Amniotic epithelial cell (primary cell): ENCODE measurements around the gene TTC28.
A peak's percentile ranks its signal among the peaks of the same experiment; 100 is the strongest.
"Not testable (repeated sequence)": the region's sequence is repeated elsewhere in the genome, so short reads cannot be mapped to it uniquely, and the experiment has no call there.

Experiments
- DNase-seq: peaks from one replicate; pipeline ENCODE4 v3.0.0-alpha.2; 2010; ENCODE audit warnings: low read depth

Gene TTC28

GRCh38 chr22:28183078-28183860 lies 496.4 kb downstream of the TTC28 start:
- no peak for DNase-seq

- DNase-seq, result peak; percentile 43
Observed at GRCh38 chr22:28180804-28181731, 498.6 kb downstream of the TTC28 start.

- DNase-seq, result no peak
Observed at GRCh38 chr22:28179392-28179791, 500.2 kb downstream of the TTC28 start.

GRCh38 chr22:28175730-28176492 lies 503.7 kb downstream of the TTC28 start:
- DNase-seq, result peak; percentile 31

GRCh38 chr22:28174509-28174908 lies 505.1 kb downstream of the TTC28 start:
- no peak for DNase-seq

- DNase-seq, result peak; percentile 37
Observed at GRCh38 chr22:28172892-28173670, 506.6 kb downstream of the TTC28 start.

GRCh38 chr22:28171712-28172111 lies 507.9 kb downstream of the TTC28 start:
- no peak for DNase-seq

- DNase-seq, result peak; percentile 12
Observed at GRCh38 chr22:28171115-28171514, 508.5 kb downstream of the TTC28 start.

- not testable (repeated sequence) for DNase-seq
Observed at GRCh38 chr22:28169314-28169713, 510.3 kb downstream of the TTC28 start.

GRCh38 chr22:28155808-28156207 lies 523.8 kb downstream of the TTC28 start:
- DNase-seq, result peak; percentile 98

- peak; percentile 66 for DNase-seq
Observed at GRCh38 chr22:28154861-28155260, 524.8 kb downstream of the TTC28 start.

- no peak for DNase-seq
Observed at GRCh38 chr22:28151151-28151816, 528.4 kb downstream of the TTC28 start.

- DNase-seq, result peak; percentile 74
Observed at GRCh38 chr22:28148816-28149465, 530.7 kb downstream of the TTC28 start.

- DNase-seq, result no peak
Observed at GRCh38 chr22:28147401-28147800, 532.2 kb downstream of the TTC28 start.

- peak; percentile 59 for DNase-seq
Observed at GRCh38 chr22:28146401-28147314, 533.0 kb downstream of the TTC28 start.

- DNase-seq, result no peak
Observed at GRCh38 chr22:28143961-28144745, 535.5 kb downstream of the TTC28 start.

- no peak for DNase-seq
Observed at GRCh38 chr22:28143241-28143865, 536.3 kb downstream of the TTC28 start.
